Activated effector memory CD4-positive, alpha-beta T cell treated with Interleukin-2 at 50 U/mL for 16 hours (primary cell): ENCODE results near the gene TRPV6.

Experiments used
- DNase-seq: peaks from one replicate; pipeline ENCODE4 v3.0.0-alpha.2; 2020

TRPV6 gene

GRCh38 chr7:142867398-142868187, 18.0 kb downstream of the TRPV6 start:
- no peak for DNase-seq

GRCh38 chr7:142867097-142867378, 18.5 kb downstream of the TRPV6 start:
- no peak for DNase-seq

GRCh38 chr7:142866361-142867096, 19.0 kb downstream of the TRPV6 start:
- DNase-seq: no peak

GRCh38 chr7:142865766-142866165, 19.8 kb downstream of the TRPV6 start:
- DNase-seq: no peak

- DNase-seq: no peak
These were observed 20.4 kb downstream of the TRPV6 start for GRCh38 chr7:142864980-142865747.

GRCh38 chr7:142863891-142864685, 21.5 kb downstream of the TRPV6 start:
- DNase-seq: no peak

GRCh38 chr7:142862786-142863400, 22.7 kb downstream of the TRPV6 start:
- no peak for DNase-seq

- DNase-seq: no peak
These were observed 23.2 kb downstream of the TRPV6 start for GRCh38 chr7:142862351-142862750.

GRCh38 chr7:142860968-142861367, 24.6 kb downstream of the TRPV6 start:
- DNase-seq: no peak

- no peak for DNase-seq
These were observed 25.7 kb downstream of the TRPV6 start for GRCh38 chr7:142859829-142860228.

GRCh38 chr7:142859411-142859810, 26.1 kb downstream of the TRPV6 start:
- DNase-seq: no peak

- DNase-seq: no peak
These were observed 27.9 kb downstream of the TRPV6 start for GRCh38 chr7:142857625-142858024.

GRCh38 chr7:142856565-142857245, 28.8 kb downstream of the TRPV6 start:
- no peak for DNase-seq

GRCh38 chr7:142855756-142856564, 29.6 kb downstream of the TRPV6 start:
- DNase-seq: no peak

GRCh38 chr7:142855114-142855743, 30.3 kb downstream of the TRPV6 start:
- DNase-seq: no peak

GRCh38 chr7:142854372-142855113, 31.0 kb downstream of the TRPV6 start, which contains the start of gene EPHB6:
TSS of gene EPHB6 (plus strand) at chr7:142855076. CDS start at chr7:142863228, 8,152 bp downstream.
- peak; percentile 45 for DNase-seq

- peak; percentile 62 for DNase-seq
These were observed 31.7 kb downstream of the TRPV6 start for GRCh38 chr7:142853739-142854371.

- no peak for DNase-seq
These were observed 33.6 kb downstream of the TRPV6 start for GRCh38 chr7:142851919-142852318.

- no peak for DNase-seq
These were observed 34.3 kb downstream of the TRPV6 start for GRCh38 chr7:142851269-142851668.
